ENCODE measurements around the gene CDC14B.

CDC14B gene

DNA sequence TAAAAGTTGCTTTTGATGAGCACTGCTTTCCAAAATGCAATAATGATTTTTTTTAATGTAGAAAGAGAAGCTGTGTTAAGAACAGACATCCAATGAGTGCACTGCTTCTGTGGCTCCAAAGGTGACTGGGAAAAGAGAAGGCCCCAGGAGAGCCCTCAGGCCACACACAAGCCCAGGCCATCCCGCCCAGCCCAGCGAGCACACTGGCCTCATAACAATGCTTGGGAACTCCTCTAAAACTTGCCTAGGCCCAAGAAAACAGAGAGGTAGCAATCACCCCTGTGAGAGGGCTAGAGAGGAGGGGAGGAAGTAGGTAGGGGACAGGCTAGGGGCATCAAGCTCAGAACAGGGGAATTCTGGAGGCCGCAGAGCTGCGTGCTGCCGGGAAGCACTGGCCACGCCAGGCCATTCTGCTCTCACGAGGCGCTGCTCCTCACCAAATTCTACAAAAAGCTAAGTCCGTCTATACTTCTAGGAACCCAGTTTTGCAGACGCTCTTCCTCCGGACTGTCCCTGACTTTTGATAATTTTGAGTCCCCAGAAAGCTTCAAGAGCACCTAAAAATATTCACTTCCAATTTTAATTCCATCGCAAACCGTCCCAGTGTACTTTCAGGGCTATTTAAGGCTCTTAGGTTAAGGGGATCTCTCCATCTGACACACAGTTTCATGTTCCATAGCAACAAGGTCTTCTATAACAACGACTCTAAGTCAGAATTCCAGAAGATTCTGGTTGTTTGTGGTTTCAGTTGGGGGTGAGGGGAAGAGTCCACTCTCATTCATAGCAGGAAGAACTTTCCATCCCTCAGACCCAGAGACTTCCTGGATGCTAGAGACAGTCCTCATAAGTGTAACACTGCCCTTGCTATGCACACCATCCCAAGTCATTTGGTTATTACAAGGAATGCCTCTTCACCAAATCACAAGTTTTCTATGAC is 118.7 kb downstream of the CDC14B start:
- no peak for DNase-seq

DNA sequence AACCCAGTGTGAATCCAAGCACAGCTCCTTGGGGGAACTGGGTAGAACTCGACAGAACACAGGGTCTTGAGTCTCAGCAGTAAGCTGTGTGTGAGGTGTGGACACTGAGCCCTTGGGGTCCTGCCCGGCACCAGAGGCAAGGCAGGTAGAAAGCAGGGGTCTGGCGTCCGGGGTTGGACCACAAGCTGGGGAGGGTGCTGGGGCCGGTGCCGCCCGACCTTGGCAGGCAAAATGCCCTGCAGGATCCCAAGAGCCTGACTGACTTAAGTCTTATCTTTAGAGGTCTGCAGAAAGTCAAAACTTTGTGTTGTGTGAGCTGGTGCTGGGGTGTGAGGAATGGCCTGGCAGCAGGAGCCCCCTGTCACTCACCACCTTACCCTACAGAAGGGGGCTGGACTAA is 120.4 kb downstream of the CDC14B start:
- no peak for DNase-seq

DNA sequence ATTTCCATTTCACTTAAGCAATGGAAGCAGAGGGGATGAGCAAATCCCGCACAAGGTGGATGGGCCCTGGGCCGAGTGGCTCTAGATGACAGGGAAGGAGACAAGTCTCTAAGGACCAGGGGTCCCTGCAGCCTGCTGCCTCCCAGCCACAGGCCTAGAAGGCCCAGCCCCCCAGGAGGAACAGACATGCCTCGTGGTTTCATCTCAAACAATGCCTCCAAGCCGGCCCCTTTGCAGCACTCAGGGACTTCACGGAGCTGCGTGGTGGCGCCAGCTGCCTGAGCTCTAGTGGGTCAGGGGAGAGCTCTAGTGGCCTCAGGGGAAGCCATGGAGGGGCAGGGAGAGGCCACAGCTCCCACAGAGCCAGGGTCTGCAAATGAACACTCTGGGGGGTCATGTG is 120.8 kb downstream of the CDC14B start:
- no peak for DNase-seq

DNA sequence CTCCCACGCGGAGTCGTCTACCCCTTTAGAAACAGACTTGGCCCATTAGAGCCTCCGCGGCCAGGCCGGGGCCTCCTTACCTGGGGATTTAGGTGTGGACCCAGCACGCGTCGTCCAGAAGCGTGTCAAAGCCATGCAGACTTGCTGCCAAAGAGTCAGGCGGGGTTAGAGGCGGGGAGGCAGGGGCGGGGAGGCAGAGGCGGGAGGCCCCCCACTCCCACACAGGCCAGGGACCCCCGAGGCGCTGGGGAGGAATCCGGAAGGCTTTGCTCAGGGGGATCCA is 122.6 kb downstream of the CDC14B start:
- no peak for DNase-seq

DNA sequence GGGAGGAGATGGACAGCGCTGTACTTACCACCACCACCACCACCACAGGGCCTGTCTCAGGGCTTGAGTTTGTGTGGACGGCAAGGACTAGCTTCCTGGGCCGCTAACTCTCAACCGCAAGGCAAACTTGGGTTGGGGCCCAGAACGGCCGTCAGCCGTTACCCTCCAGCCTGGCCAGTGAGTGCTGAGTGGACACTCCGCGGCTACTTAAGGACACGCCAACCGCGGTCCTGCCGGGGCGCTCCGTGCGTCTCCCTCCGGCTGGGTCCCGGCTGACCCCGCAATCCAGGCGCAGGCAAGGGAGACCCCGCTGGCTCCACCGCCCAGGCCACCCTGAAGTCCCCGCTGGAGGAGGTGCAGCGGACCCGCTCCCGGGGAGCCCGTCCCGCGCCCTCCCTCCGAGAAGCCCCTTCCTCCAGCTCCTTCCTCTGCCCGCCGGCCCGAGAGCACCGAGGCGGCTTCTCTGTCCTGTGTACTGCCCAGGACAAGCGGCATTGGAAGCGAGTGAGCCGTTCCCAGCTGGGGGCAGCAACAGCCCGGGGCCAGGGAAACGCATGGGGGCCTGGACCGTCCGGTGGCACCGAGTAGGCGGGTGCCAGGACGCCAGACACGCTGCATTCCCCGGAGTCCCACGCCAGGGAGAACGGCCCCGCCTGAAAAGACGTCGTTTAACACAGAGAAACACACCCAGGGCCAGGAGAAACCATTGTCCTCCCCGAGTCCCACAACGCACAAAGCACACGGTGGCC is 123.1 kb downstream of the CDC14B start:
- no peak for DNase-seq

DNA sequence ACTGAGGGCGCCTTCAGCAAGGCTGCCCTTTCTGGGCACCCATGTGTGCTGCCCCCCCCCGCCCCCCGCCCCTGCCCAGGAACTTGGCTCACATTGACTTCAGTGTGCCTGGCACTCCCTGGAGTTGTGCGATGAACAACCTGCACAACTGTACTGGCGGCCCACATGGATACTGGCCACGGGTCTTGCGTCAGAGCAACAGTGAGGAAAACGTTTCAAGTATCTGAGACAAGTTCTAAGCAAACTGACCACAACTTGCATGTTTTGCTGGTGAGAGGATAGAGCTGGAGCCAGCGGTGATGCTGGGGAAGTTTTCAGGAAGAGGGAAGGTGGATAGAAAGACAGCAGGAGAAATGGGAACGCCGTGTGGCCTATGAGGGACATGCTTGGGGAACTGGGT is 124.3 kb downstream of the CDC14B start:
- no peak for DNase-seq

DNA sequence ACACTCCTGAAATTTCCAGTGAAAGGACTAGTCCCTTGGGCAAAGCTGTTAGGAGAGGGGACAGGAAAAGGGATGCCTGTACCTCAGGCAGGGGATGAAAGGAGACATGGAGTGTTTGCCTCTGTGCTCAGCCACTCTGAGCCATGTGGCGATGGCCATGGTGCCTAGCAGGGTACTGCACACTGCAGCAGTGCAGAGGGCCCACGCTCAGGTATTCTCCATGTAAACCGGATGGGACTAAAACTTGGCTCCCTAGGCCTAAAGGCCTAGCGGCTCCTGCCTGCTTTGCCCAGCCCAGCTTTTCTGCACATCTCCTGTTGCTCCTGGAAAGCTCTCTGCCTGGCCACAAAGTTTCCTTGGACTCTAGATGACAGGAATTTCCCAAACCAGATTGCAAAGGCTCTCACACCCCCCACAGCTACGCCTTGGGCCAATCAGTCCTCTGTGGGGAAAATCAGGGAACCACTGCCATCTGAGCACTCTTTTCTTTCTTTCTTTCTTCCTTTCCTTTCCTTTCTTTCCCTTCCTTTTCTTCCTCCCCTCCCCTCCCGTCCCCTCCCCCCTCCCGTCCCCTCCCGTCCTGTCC is 125.3 kb downstream of the CDC14B start:
- no peak for DNase-seq

DNA sequence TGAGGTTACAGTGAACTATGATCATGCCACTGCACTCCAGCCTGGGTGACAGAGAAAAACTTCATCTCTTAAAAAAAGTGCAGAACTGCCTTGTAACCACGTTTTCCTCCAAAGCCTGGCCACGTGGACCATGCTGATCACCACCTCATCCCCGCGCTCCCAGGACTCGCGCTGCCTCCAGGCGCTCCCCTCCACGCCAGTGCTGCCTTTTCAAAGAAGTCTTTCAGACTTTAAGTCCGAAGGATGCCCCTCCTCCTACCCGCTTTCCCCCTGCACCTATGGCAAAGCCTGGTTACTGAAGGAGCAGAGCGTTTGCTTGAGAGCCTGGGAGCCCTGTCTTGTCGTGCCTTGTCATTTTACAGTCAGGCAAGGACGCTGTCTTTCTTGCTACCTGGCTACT is 125.9 kb downstream of the CDC14B start:
- no peak for DNase-seq

DNA sequence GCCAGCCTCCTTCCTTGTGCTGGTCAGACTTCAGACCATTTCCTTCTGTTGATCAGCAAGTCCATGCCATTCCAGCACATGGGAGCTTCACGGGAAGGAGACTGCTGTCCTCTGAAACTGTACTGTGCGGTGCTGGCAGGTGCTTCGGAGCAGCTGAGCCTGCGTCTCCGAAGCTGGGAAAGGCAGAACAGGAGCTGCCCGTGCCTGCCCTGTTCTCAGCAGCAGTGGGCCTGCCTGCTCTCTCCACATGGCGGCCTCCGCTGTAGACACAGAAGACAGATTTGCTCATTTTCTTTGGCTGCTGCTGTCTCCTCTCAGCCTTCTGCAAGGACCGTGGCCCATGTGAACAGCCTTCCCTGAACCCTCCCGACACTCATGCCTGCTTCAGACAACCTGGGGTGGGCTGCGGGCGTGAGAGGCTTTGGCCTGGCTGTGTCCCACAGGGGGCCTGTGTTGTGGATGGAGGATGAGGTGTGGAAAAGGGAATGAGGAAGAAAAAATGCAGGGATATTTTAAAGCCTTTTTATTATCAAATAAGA is 126.6 kb downstream of the CDC14B start:
- no peak for DNase-seq

DNA sequence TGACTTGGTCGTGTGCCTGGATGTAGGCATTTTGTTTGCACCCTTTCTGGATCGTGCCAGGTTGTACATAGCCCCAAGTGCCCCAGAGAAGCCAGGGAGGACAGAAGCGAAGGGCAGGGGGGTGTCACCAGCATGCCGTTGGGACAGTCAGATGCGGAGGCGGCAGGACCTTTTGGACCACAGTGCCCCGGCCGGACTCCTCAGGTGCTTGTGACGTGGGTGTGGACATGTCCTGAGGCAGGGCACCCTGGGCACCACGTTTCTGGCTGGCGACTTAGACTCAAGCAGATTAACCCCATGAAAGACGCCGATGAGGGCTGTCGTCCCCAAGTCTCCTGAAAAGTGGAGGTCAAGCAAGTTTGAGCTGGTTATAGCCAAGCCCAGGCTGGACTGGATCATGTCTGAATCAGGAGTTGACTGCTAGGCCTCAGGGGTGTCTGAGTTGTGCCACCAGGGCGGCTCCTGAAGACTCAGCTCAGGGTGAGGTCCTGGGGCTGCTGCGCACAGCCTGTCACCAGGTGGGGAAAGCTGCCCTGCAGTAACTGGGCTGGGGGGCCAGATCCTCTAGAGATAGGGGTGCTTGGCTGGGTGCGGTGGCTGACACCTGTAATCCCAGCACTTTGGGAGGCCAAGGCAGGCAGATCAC is 127.6 kb downstream of the CDC14B start:
- DNase-seq = no peak

DNA sequence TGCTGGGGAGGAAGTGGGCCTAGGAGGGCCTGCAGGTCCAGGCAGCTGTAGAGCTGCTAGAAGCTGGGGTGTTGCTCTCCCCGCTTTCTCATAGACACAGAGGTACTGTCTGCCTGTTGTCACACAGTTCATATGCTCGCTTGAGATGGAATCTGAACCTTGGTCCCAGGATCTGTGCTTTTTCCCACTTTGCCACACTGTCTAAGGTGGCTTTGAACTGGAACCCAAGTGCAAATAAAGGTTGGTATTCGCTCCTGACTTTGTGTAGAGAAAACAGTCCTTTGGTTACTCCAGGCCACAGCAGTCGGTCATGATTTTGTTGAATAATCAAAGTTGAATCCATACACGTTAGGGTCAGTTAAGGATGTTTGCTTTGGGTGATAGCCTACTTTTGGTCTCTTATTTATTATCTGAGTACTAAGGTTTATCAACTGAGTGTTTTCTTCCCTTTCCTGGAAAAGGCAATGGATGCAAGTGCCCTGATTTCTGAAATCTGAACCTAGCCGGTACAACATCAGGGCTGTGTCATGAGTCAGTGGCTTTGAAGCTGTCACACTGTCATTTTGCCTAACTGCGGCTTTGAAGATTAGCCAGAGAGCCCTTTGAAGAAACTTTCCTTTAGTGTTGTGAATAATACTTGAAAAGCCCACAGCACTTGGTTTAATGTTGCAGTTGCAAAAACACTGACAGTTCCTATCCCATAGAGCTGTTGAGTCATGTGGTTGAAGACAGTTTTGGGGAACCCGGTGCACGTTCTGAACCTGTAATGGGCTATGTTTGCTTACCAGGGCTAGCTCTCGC is 128.4 kb downstream of the CDC14B start:
- no peak for DNase-seq

DNA sequence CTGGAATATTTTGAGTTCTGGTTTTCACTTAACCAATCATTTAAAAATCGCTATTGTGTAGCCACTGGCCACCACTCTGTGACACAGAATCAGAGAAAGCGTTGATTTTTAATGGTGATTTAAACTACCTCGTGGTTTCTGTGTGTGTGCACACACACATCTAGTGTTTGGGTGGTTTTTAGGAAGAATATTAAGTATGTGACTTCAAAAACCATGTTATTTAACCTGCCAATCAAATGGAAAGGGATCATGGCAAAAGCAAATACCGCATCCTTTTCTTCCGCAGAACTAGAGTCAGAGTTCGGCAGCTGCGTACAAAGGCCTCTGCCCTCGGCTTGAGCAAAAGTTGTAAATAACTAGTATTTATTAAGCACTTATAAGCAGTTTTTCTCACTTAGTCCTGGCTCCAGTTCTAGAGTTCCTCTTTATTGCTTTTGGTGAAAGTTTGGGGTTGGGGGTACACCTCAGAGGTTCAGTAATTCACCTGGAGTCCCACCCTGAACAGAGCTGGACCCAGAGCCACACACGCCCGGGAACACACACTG is 129.0 kb downstream of the CDC14B start:
- no peak for DNase-seq

DNA sequence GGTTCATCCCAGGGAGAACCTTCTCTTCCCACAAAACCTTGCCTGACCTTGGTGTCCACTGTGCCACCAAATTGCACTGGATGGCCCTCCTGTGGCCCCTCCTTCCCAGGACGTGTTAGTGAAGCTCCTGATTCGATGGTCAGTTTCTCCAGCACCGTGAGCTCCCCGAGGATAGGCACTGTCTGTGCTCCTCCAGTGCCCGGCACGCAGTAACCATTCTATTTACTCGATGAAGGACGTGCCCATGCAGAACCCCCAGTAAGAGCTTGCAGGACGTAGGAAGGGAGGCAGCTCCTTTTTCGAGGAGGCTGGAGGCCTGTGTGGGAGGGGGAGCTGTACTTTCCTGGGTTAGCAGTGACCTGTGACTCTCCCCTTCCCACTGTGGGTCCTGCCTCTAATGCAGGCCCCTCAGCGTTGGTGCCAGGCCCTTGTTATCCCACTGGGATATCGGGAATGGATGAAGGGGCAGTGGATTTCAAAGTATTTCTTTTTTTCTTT is 130.1 kb downstream of the CDC14B start:
- DNase-seq = no peak

DNA sequence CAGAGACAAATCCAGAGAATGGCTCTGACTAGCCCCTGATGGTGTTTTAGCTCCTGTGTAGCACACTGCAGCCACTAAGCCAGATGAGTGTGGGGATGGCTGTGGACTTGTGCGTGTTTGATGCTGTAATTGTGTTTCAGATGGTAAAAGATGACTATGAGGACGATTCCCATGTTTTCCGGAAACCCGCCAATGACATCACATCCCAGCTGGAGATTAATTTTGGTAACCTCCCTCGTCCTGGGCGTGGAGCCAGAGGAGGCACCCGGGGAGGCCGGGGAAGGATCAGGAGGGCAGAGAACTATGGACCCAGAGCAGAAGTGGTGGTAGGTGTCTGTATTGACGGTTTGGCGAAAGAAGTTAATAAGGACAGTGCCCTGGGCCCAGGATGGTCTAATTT is 131.7 kb downstream of the CDC14B start:
- no peak for DNase-seq

DNA sequence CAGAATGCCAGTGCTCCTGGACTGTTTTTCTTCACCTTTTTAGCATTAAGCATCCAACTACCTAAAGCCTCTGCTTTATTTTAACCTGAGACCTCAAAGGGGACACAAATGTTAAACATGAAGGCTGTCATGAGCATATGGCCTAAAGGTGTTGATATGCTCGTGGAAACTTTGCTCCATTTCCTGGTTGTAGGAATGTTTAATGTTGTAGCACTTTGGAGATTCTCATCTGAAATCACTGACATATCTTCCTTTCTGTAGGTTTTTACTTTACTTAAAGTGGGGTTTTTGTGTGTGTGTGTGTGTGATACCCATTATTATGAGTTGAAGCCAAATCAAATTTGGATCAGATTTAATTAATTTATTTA is 132.6 kb downstream of the CDC14B start:
- DNase-seq = no peak

DNA sequence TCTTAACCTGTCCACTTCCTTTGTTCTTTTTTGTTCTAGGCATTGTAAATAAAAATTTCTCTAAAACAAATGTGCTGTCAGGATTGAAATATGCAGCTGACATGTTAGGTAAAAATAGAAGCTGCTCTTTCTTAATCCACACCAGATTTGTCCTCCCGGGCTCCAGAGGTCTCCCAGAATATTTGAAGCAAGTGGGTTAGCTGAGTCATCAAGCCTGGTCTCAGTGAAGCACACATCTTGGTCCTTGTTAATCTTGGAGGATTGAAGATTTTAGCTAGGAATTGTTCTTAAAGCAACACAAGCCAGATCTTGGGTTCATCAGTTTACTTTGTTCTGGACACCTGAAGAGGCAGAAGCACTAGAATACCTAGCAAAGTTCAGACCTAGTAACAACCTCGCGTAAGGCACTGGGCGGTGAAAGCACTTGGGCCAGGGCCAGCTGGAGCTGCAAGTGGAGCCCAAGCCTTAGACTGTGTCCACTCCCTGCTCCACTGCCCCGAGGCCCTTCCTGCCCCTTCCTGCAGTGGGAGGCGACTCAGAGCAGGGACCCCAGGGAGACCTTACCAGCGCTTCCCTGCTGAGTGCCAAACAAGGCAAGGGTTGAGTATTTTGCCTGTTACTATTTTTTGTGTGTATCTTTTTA is 133.1 kb downstream of the CDC14B start:
- no peak for DNase-seq

DNA sequence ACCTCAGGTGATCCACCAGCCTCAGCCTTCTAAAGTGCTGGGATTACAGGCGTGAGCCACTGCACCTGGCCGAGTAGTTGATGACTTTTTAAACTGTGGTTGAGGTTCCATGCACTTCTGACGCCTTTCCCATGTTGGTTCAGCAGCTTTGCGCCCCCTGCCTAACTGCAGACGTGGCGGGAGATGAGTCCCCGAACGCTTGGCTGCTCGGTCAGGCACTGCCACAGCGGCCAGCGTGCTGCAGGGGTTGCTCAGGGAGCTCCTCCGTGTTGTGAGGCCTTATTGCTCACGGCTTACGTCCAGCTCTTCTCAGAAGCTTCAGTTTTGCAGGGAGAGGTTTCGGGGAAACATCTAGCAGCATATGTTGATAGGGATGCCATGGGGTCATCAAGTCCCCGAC is 134.4 kb downstream of the CDC14B start:
- DNase-seq = no peak

DNA sequence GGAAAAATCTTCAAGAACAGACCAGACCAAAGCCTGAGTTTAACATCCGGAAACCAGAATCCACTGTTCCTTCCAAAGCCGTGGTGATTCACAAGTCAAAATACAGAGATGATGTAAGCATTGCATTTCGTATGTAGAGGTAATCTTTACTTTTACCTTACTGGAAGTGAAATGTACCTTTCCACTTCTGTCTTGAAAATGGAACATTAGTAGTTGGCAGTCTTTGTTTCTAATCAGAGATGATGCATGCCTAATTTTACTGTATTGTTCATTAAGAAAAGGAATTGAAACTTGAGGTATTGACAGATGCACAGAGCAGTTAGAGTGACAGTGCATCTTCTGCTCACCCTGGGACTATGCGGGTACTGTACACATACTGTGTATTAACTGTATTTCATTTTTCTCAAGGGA is 135.1 kb downstream of the CDC14B start:
- no peak for DNase-seq

DNA sequence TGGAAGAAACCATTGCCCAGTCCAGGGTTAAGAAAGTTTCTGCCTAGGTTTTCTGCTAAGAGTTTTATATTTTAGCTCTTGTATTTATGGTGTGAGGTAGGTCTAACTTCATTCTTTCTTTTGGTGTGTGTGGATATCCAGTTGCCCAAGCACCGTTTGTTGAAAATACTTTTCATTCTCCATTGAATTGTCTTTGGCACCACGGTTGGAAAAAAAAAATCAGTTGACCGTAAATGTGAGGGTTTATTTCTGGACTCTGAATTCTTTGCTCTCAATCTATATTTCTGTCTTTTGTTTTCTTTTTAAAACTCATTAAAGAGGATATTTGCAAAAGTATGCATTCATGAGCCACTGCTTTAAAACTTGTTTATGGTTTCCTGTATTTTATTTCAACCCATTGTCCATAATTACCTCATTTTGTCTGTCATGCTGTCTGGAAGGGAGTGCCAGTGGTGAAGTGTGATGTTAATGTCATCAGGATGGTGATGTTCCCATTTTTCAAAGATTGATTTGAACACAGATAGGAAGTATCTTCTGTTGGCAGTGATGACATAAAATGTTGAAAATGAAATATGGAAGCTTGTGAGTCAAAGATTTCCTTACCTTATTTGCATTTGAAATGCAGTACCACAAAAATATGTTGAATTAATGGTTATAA is 135.8 kb downstream of the CDC14B start:
- DNase-seq = no peak

DNA sequence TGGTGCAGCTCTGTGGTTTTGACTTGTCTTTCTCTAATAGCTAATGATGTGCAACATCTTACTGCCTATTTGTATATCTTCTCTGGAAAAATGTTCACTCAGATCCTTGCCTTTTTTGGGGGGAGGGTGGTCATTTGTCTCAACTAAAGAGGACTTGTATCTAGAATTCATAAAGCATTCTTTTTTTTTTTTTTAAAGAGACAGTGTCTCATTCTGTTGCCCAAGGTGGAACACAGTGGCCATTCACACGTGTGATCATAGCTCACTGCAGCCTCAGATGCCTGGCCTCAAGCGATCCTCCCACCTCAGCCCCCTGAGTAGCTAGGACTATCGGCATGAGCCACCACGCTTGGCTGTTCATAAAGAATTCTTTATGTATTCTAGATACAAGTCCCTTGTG is 136.4 kb downstream of the CDC14B start:
- DNase-seq = no peak

DNA sequence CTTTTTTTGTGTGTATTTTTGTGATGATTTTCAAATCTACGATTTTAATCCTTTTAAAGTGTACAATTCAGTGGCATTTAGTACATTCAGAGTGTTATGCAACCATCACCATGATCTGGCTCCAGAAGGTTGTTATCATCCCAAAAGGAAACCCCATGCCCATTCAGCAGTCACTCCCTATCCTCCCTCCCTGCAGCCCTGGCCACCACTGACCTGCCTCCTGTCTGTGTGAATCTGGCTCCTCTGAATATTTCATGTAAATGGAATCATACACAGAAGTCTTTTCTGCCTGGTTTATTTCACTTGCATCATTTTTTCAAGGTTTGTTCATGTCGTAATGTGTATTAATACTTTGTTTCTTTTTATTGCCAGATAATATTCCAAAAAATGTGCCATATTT is 137.2 kb downstream of the CDC14B start:
- DNase-seq = no peak

All from SHP77 treated with DMSO at 0.1 percent for 48 hours (cell line).